K562 (cell line): ENCODE data around the gene CLIC5. TPM values are rescaled to one million over a fixed set of nuclear protein-coding genes. Genes with fewer than 3 reads are reported as not detected.

Experiments used
- ATAC-seq: fragments of 200-7000 bp; cut with Tn5 transposase; 3 replicates; pipeline ENCODE4 v1.9.1; 2020; ENCODE audit warnings: moderate library complexity
- BruUV-seq: library from RNA; stranded (reverse); fragments of 400-500 nt; replicated peaks from 2 replicates; lab custom pipeline; 2021; lab: Mats Ljungman, UMichigan
- CTCF ChIA-PET: fragments of 300-600 bp; formaldehyde crosslinking; extraction: SDS; loops from one replicate; lab custom pipeline; 2021; ENCODE audit warnings: low intra/inter-chr PET ratio; lab: Yijun Ruan, JAX
- POLR2A ChIA-PET: fragments of 300-600, 350-650 bp; sonication (Branson Sonifier 250); formaldehyde crosslinking; extraction: SDS; loops from one replicate; lab custom pipeline; 2021; ENCODE audit warnings: antibody characterized with exemption, inconsistent platforms; lab: Yijun Ruan, JAX
- DNase-seq, 4 experiments: peaks; one replicate each; pipeline versions ENCODE4 v3.0.0 to v3.0.0-alpha.2; 2011 to 2018; ENCODE audit warnings: low spot score in 3 of 4, mixed read lengths in 3 of 4; ENCODE audit errors: extremely low read depth in 1 of 4
- FAIRE-seq: peaks from 2 replicates; lab custom pipeline; 2011; peaks lifted over from hg19 to GRCh38; lab: Jason Lieb, UNC
- H2AFZ ChIP-seq: 2 replicates; pipeline ENCODE4 v1.6.0; 2011; ENCODE audit warnings: low read depth, low read length, control low read depth, inconsistent platforms
- H3K27ac ChIP-seq: fragments of 200-600 bp; 3 replicates; pipeline ENCODE4 v1.8.0; 2011; ENCODE audit warnings: low read depth, mild to moderate bottlenecking, control low read depth, inconsistent platforms, low read length, moderate library complexity, mixed read lengths; ENCODE audit errors: extremely low read depth
- H3K27me3 ChIP-seq, 2 experiments: fragments of 300-600 bp in 1 of 2; 2 replicates in 1 of 2; 3 replicates in 1 of 2; pipeline versions ENCODE4 v1.6.0 to v1.8.0; 2011; ENCODE audit warnings: inconsistent platforms in 2 of 2, low read length in 2 of 2, mild to moderate bottlenecking in 1 of 2, mixed read lengths in 1 of 2, moderate library complexity in 1 of 2; ENCODE audit not compliant: control insufficient read depth in 2 of 2, insufficient read depth in 2 of 2
- H3K36me3 ChIP-seq: fragments of 300-600 bp; 3 replicates; pipeline ENCODE4 v1.8.0; 2011; ENCODE audit warnings: mild to moderate bottlenecking, low read length, inconsistent platforms; ENCODE audit not compliant: control insufficient read depth, insufficient read depth
- H3K4me1 ChIP-seq, 2 experiments: fragments of 200-600 bp in 1 of 2; replicated peaks in 1 of 2; 2 replicates in 1 of 2; 3 replicates in 1 of 2; pipeline versions ENCODE4 v1.5.1 to v1.8.0; 2011; ENCODE audit warnings: inconsistent platforms in 2 of 2, low read length in 2 of 2, mild to moderate bottlenecking in 1 of 2, mixed read lengths in 1 of 2, moderate library complexity in 1 of 2; ENCODE audit not compliant: control insufficient read depth in 2 of 2, insufficient read depth in 2 of 2
- H3K4me2 ChIP-seq: 2 replicates; pipeline ENCODE4 v1.6.1; 2011; ENCODE audit warnings: low read length, control low read depth, inconsistent platforms, mixed read lengths; ENCODE audit not compliant: insufficient read depth
- H3K4me3 ChIP-seq: fragments of 200-600 bp; sonication (generic), shearing (Covaris generic); 2 replicates; pipeline ENCODE4 v1.5.1; 2016; ENCODE audit warnings: control low read depth, inconsistent platforms
- H3K79me2 ChIP-seq: fragments of 200-600 bp; 3 replicates; pipeline ENCODE4 v1.8.0; 2011; ENCODE audit warnings: low read length, inconsistent platforms; ENCODE audit not compliant: control insufficient read depth, insufficient read depth
- H3K9ac ChIP-seq, 2 experiments: 2 replicates each; pipeline versions ENCODE4 v1.6.0 to v1.6.1; 2011; ENCODE audit warnings: low read depth in 2 of 2, low read length in 2 of 2, control low read depth in 1 of 2, inconsistent platforms in 1 of 2, mild to moderate bottlenecking in 1 of 2, mixed read lengths in 1 of 2; ENCODE audit not compliant: insufficient read depth in 1 of 2
- H3K9me1 ChIP-seq: one replicate; pipeline ENCODE4 v1.6.0; 2011; ENCODE audit warnings: inconsistent platforms, mild to moderate bottlenecking, low read length, moderate library complexity; ENCODE audit not compliant: control insufficient read depth, insufficient read depth
- H3K9me3 ChIP-seq: replicated peaks from 2 replicates; pipeline ENCODE4 v1.5.1; 2011; ENCODE audit warnings: low read depth, low read length, inconsistent platforms; ENCODE audit not compliant: control insufficient read depth, insufficient read depth
- H4K20me1 ChIP-seq: replicated peaks from 2 replicates; pipeline ENCODE4 v1.6.1; 2011; ENCODE audit warnings: low read length, inconsistent platforms, mixed read lengths; ENCODE audit not compliant: control insufficient read depth, insufficient read depth
- ARNT ChIP-seq, 2 experiments: fragments of 450-650 bp; IDR thresholded peaks; 2 replicates each; pipeline ENCODE4 v1.6.1; 2016; ENCODE audit warnings: mild to moderate bottlenecking in 1 of 2
- CBX3 ChIP-seq, 2 experiments: IDR thresholded peaks; 1 replicate in 1 of 2; 2 replicates in 1 of 2; pipeline ENCODE4 v1.6.1; 2012; ENCODE audit warnings: inconsistent platforms in 2 of 2, low read length in 2 of 2, borderline replicate concordance in 1 of 2, control low read depth in 1 of 2
- ERF ChIP-seq: fragments of 450-650 bp; formaldehyde crosslinking; IDR thresholded peaks from 2 replicates; pipeline ENCODE4 v1.4.0; 2020; ENCODE audit warnings: mild to moderate bottlenecking, mixed read lengths
- MAFG ChIP-seq: fragments of 450-650 bp; conservative IDR thresholded peaks from 2 replicates; pipeline ENCODE4 v1.6.1; 2016; ENCODE audit warnings: missing genetic modification characterization, missing compliant biosample characterization
- NCOA2 ChIP-seq, 2 experiments: fragments of 450-650 bp; IDR thresholded peaks; 2 replicates each; pipeline ENCODE4 v1.6.1; 2018; ENCODE audit warnings: mild to moderate bottlenecking in 2 of 2, moderate library complexity in 1 of 2; ENCODE audit not compliant: partially characterized antibody in 2 of 2
- TCF7L2 ChIP-seq: fragments of 150-350 bp; IDR thresholded peaks from 2 replicates; pipeline ENCODE4 v1.6.1; 2016; ENCODE audit warnings: low read depth, mild to moderate bottlenecking, low read length, moderate library complexity
- WGBS: fragments of 100-300 bp; shearing (Covaris generic); methylation state at CpG from one replicate; pipeline ENCODE4 v1.1.6; 2016; ENCODE audit warnings: low coverage, mixed read lengths; ENCODE audit not compliant: insufficient coverage; ENCODE audit errors: missing lambda C conversion rate; 5-methylcytosine and 5-hydroxymethylcytosine counted together
- in situ Hi-C: fragments of 300-500 bp; cut with MboI; formaldehyde crosslinking; loops from 4 replicates; pipeline ENCODE4 v1.15.0; 2018; ENCODE audit warnings: inconsistent platforms, mixed read lengths
- intact Hi-C: fragments of 100-400 bp; cut with micrococcal nuclease; formaldehyde crosslinking; loops from 2 replicates; pipeline ENCODE4 v1.14.2; 2022
- polyA plus RNA-seq, 8 experiments: library from polyadenylated mRNA; depleted of rRNA in 4 of 8; stranded (reverse) in 5 of 8; unstranded in 3 of 8; fragments of >200 nt; fragmentation: Nextera tagmentation in 2 of 8; fragmentation: Illumina TruSeq in 1 of 8; extraction: Ambion mirVana in 2 of 8; extraction: Trizol in 1 of 8; gene quantifications; 2 replicates each; pipeline versions ENCODE4 v1.2.1 to v1.2.3, GENCODE V29; 2011 to 2014; ENCODE audit warnings: inconsistent platforms in 1 of 8, missing spikeins in 1 of 8
- total RNA-seq, 7 experiments: library from RNA; depleted of rRNA in 6 of 7; stranded (reverse); fragments of >200 nt in 6 of 7; fragmentation: Illumina TruSeq in 2 of 7; extraction: Trizol in 2 of 7; gene quantifications; 2 replicates each; pipeline versions ENCODE4 v1.2.1 to v1.2.3, GENCODE V29; 2011 to 2021; ENCODE audit warnings: low replicate concordance in 1 of 7
- TF ChIP-seq, protein P1 (sequence below): fragments of 450-650 bp; formaldehyde crosslinking; IDR thresholded peaks from 2 replicates; pipeline ENCODE4 v1.4.0; 2020; ENCODE audit warnings: mild to moderate bottlenecking, moderate library complexity
- TF ChIP-seq, protein P2 (sequence below): fragments of 450-650 bp; conservative IDR thresholded peaks from 2 replicates; pipeline ENCODE4 v1.6.1; 2016; ENCODE audit warnings: missing genetic modification characterization, low read depth, mild to moderate bottlenecking, missing compliant biosample characterization, moderate library complexity

CLIC5 gene
- total and polyA plus RNA-seq, 9 of the 15 experiments (the other 6 are each of a cell fraction or from before 2014, with no cell fraction given), result 0.31 TPM; not detected in 8

DNA sequence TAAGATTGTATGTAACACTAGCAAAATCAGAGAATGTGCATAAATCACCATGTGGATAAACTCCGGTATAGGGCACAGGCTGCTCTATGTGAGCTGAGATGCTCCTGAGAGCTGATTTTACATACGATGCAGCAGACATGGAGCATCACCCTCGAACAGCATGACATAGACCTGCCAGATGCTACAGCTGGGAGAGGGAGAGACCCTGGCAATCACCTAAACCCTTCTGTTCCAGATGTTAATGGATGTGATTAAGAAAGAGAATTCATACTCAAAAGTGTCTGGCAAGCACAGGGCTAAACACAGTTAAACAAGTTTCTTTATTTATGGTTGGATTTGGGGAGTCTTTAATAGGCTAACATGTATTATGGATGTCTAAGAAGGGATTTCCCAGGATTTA lies 157.0 kb downstream of the CLIC5 start:
- Histone ChIP-seq H3K79me2 (no peaks in the 10 kb centered on the region), H2AFZ (no peak overlapping the region), H3K4me2 (no peak overlapping the region), H3K4me3 (no peak overlapping the region), H3K9me1 (no peaks in the 10 kb centered on the region), H3K9me3 (no peaks in the 10 kb centered on the region), H3K27ac (no peak overlapping the region), H3K27me3 (no peaks in the 10 kb centered on the region), H3K4me1 (no peaks in the 10 kb centered on the region), H3K36me3 (no peaks in the 10 kb centered on the region), H3K9ac (no peak overlapping the region), H4K20me1 (no peaks in the 10 kb centered on the region; the same call in 1 of the 2 replicates)
- BruUV-seq, result no TSS peak
- POLR2A ChIA-PET, result interaction anchor here (0.6 to 0.9 kb wide), 2 partner anchors 14 to 270 kb away, joined by 3 read pairs; no protein-coding TSS in a partner anchor
- DNase-seq (no peak), FAIRE-seq (no peak), ATAC-seq (no peak)
- intact Hi-C loops, result no loop called here
- TF ChIP-seq CBX3 (IDR thresholded peaks at IDR 0.05; ENCODE audit: borderline replicate concordance in 1 of 2, low read length in 2 of 2) (no peak), NCOA2 (IDR thresholded peaks at IDR 0.05; ENCODE audit: partially characterized antibody in 2 of 2) (no peak), TCF7L2 (no peak), MAFG (no peak), ERF (CRISPR knock-in tag) (no peak), ARNT (IDR thresholded peaks at IDR 0.05) (no peak)
- TF ChIP-seq, protein P1, sequence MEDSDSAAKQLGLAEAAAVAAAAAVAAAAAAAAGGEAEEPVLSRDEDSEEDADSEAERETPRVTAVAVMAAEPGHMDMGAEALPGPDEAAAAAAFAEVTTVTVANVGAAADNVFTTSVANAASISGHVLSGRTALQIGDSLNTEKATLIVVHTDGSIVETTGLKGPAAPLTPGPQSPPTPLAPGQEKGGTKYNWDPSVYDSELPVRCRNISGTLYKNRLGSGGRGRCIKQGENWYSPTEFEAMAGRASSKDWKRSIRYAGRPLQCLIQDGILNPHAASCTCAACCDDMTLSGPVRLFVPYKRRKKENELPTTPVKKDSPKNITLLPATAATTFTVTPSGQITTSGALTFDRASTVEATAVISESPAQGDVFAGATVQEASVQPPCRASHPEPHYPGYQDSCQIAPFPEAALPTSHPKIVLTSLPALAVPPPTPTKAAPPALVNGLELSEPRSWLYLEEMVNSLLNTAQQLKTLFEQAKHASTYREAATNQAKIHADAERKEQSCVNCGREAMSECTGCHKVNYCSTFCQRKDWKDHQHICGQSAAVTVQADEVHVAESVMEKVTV (CRISPR knock-in tag), result no peak
- TF ChIP-seq, protein P2, sequence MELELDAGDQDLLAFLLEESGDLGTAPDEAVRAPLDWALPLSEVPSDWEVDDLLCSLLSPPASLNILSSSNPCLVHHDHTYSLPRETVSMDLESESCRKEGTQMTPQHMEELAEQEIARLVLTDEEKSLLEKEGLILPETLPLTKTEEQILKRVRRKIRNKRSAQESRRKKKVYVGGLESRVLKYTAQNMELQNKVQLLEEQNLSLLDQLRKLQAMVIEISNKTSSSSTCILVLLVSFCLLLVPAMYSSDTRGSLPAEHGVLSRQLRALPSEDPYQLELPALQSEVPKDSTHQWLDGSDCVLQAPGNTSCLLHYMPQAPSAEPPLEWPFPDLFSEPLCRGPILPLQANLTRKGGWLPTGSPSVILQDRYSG (tag), result no peak
- in situ Hi-C loops, result no loop called here
- CTCF ChIA-PET, result no interaction called here
- WGBS, result 0% methylated on average over 3 of the region's 3 CpGs
